KOPT-K1 (cell line): ENCODE results near the gene JUP.

ENCODE experiments used
- H3K27ac ChIP-seq: fragments of 200-600 bp; sonication (generic); 2 replicates; pipeline ENCODE4 v1.5.1; 2016; ENCODE audit warnings: antibody characterized with exemption, mild to moderate bottlenecking, low read depth, low read length; ENCODE audit not compliant: poor library complexity, severe bottlenecking
- H3K36me3 ChIP-seq: fragments of 200-600 bp; sonication (generic); 2 replicates; pipeline ENCODE4 v1.5.1; 2017; ENCODE audit warnings: antibody characterized with exemption, mild to moderate bottlenecking, low read length, moderate library complexity; ENCODE audit not compliant: insufficient read depth
- H3K9me3 ChIP-seq: fragments of 200-600 bp; sonication (generic); 2 replicates; pipeline ENCODE4 v1.5.1; 2017; ENCODE audit warnings: antibody characterized with exemption, low read length, mild to moderate bottlenecking; ENCODE audit not compliant: insufficient read depth, poor library complexity, severe bottlenecking

The JUP gene

DNA sequence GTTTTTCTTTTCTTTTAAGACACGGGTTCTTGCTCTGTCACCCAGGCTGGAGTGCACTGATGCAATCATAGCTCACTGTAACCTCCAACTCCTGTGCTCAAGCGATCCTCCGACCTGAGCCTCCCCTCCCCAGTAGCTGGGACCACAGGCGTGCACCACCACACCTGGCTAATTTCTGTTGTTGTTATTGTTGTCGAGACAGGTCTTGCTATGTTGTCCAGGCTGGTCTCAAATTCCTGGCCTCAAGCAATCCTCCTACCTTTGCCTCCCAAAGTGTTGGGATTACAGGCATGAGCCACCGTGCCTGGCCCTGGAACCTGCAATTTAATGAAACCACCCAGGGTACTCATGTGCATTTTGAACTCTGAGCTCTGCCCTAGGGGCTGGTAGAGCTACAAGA, 24.1 kb downstream of the JUP start:
- no peaks in the 10 kb centered on the region for H3K36me3 ChIP-seq
- no peak overlapping the region for H3K27ac ChIP-seq
- H3K9me3 ChIP-seq: no peaks in the 10 kb centered on the region

DNA sequence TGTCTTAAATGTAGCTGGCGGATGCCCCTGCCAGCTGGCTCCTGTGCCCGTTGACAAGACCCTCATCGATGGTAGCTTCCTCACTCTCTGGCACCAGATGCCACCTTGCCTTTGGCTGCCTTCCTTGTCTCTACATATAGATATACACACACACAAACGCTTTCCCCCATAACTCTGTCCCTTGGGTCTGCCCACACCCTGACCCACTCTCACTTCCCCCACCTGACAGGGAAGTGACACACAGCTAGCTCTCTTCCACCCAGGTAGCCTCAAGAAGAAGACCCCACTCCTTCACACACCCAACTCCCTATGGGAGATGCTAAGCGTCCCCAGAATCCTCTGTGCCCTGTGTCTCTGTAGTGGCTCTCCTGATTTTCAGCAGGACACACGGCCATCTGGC, 25.6 kb downstream of the JUP start:
- no peak overlapping the region for H3K27ac ChIP-seq
- no peaks in the 10 kb centered on the region for H3K36me3 ChIP-seq
- no peaks in the 10 kb centered on the region for H3K9me3 ChIP-seq

DNA sequence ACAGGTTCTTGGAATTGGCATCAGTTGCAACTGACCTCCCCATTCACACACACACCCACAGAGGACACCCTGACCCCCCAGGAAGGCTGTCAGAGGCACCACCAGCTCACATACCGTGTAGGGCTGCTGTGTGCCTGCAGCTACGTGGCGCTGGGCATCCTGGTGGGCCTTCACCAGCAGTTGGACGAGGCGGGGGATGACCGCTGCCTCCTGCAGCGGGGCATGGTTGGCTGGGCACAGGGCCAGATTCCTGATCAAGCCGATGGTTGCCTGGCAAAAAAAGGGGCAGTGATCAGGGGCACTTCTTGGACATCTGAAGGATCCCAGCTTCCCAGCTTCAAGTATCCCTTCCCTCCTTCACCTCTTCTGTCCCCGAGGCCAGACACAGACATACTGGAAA, 27.9 kb downstream of the JUP start:
- H3K27ac ChIP-seq: no peak overlapping the region
- H3K36me3 ChIP-seq: no peaks in the 10 kb centered on the region
- no peaks in the 10 kb centered on the region for H3K9me3 ChIP-seq

DNA sequence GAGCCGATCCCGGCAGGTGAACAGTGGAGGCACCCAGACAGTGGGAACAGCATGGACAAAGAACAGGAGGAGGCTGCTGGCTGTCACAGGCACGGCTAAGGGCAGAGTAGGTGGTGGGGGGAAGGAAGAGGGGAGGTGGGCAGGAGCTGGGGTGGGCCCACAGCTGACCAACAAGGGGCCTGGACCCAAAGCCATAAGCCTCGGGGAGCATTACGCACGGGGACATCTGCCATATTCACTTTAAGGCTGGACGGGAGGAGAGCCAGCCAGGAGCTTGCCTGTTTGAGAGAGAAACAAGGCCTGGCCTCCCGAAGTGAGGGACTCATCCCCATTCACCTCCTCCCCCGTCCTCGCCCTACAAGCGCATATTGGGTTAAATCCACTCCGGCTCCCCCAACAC, 32.4 kb downstream of the JUP start:
- no peak overlapping the region for H3K27ac ChIP-seq
- H3K9me3 ChIP-seq: no peaks in the 10 kb centered on the region
- H3K36me3 ChIP-seq: no peaks in the 10 kb centered on the region

DNA sequence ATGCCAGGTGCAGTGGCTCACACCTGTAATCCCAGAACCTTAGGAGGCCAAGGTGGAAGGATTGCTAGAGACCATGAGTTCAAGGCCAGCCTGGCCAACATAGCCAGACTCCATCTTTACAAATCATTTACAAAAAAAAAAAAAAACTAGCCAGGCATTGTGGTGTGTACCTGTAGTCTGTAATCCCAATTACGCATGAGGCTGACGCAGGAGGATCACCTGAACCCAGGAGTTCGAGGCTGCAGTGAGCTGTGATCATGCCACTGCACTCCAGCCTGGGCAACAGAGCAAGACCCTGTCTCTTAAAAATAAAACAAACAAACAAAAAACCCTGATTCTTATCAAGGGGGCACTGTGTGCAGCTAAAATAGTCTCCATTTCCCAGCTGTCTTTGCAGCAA, 35.2 kb downstream of the JUP start:
- Histone ChIP-seq H3K27ac (no peak overlapping the region), H3K9me3 (no peaks in the 10 kb centered on the region)

DNA sequence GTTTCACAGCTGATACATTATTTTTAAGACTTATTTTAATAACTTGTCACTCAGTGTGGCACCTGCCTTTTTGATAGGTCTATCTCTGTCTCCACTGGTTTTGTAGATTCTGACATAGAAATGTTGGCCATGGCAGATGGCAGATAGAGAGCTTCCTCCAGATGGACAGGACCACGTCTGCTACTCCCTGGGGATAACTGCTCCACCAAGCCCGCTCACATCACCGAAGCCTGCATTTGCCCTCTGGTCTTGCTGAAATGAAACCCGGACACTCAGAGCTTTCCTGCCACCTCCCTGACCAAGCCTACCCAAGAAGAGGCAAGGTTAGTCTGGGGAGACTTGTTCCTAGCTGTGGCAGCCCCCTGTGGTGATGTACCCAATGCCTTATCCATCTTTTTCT, 35.6 kb downstream of the JUP start:
- Histone ChIP-seq H3K27ac (no peak overlapping the region), H3K9me3 (no peaks in the 10 kb centered on the region), H3K36me3 (no peaks in the 10 kb centered on the region)

More for the DNA sequence above, 35.2 kb downstream of the JUP start:
- no peaks in the 10 kb centered on the region for H3K36me3 ChIP-seq

DNA sequence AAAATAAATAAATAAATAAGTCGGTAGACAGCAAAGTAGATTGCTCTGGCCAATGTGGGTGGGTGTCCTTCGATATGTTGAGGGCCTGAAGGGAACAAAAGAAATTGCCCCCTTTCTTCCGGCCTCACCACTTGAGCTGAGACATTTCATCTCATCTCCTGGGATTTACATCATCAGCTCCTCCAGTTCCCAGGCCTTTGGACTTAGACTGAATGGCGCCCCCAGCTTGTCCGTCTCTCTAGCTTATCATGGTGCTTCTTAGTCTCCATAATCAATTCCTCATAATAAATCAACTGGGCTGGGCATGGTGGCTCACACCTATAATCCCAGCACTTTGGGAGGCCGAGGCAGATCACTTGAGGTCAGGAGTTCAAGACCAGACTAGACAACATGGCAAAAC, 38.2 kb downstream of the JUP start:
- no peak overlapping the region for H3K27ac ChIP-seq

DNA sequence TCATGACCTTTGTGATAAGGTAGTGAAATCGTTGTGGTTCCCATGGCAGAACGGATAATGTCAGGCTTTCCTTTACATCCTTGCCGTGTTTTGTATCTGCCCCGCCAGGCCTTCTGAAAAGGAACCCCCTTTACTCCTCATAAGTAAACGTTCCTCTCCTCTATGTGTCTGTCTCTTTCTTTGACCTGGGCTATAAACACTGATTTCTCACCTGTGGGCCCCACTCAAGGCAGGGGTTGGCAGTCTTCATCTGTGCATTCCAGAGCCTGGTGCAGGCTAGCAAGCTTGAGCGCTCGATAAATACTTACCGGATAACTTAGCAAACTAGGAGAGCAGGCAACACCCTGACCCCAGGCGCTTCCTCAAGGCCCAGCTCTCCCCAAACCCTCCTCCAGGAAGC, 44.8 kb downstream of the JUP start:
- Histone ChIP-seq H3K9me3 (no peaks in the 10 kb centered on the region), H3K36me3 (no peaks in the 10 kb centered on the region), H3K27ac (no peak overlapping the region)

More for the DNA sequence above, 38.2 kb downstream of the JUP start:
- no peaks in the 10 kb centered on the region for H3K9me3 ChIP-seq
- no peaks in the 10 kb centered on the region for H3K36me3 ChIP-seq

DNA sequence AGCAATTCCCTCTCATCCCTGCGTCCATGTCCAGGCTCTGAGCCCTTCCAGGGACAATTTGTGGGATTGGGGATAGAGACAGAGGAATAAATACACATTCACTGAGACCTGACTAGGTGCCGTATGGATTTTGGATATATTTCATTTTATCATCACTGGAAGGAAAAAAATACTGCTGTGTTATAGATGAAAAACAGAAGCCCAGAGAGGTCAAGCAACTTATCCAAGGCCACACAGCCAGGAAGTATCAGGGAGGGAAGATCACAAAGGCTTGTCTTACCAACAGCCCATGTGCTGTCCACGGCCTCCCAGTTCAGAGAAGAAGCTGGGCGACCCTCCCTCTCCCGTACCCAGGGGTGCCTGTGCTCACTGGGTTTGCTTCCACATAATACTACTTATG, 46.0 kb downstream of the JUP start:
- H3K27ac ChIP-seq: no peak overlapping the region
- H3K36me3 ChIP-seq: no peaks in the 10 kb centered on the region
- no peaks in the 10 kb centered on the region for H3K9me3 ChIP-seq

DNA sequence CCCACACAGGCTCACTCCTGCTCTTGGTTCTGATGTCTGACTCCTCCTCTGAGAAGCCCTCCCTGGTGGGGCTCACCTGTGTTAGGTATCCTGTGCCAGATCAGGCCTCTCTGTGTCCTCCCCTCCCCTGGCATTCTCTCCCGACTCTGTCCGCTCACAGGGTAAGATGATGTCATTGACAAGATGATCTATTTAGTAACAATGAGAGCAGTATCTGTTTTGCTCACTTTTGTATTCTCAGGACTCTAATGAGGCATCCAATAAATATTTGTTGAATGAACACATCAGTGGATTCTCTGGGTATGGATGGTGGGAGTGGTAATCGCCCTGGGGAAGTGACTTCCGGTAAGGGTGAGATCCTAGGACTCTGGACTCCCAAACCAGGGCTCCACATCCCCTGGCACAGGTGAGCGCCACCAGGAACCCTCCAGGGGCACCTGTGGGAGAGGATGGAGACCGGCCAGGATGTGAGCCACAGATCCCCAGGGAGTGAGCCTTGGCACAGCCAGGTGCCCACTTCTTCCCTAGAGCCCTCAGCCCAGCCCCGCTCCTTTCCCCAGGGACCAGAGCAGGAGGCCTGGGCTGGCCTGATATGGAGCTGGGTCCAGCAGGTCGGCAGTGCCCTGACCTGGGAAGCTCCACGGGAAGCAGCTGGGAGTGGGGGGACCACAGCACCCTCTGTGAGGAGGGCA, 46.7 kb downstream of the JUP start:
- no peaks in the 10 kb centered on the region for H3K36me3 ChIP-seq
- no peaks in the 10 kb centered on the region for H3K9me3 ChIP-seq
- H3K27ac ChIP-seq: no peak overlapping the region

DNA sequence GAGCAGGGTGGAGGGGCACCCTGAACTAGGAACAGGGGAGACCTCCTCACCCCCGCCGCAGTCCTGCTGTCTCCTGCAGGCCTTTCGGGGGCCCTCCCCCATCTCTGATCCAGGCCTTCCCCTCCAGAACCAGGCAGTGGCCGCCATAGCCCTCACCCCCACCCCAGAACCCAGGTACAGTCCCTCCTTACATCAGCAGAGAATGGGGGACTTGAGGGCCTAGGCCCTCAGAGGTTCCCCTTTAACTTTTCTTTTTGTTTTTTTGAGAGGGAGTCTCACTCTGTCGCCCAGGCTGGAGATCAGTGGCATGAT, 47.8 kb downstream of the JUP start:
- Histone ChIP-seq H3K9me3 (no peaks in the 10 kb centered on the region), H3K27ac (no peak overlapping the region), H3K36me3 (no peaks in the 10 kb centered on the region)

DNA sequence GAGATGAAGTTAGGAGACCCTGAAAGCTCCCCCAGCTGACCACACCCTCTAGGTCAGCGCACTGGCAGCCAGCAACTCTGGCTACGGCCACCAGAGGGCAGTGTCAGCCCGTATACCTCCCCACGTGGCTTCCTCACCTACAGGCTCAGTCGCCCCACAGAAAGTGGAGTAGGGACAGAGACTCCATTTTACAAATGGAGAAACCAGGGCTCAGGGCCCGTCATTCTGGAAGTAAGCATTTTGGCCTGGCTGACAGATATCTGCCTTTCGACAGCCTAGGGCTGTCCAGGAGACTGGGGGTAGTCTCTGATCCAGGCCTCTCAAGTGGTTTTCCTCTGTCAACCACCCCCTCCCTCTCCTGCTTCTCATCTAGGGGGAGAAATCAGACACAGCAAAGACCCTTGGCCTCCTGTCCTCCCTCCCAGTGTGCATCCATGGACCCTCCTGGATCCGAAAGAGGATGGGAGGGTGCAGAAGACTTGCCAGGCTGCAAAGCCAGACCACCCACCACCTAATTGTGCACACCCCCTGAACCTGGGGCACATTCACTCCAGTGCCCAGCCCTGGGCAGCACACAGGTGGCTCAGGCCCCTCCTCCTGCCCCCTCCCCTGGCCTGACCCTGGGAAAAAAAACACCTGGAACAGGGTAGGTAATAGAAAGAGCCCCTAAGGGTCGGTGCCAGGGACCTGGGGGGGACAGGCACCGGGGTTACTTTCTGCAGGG, 48.3 kb downstream of the JUP start:
- no peaks in the 10 kb centered on the region for H3K36me3 ChIP-seq
- no peaks in the 10 kb centered on the region for H3K9me3 ChIP-seq
- H3K27ac ChIP-seq: peak overlapping the region; percentile 21

DNA sequence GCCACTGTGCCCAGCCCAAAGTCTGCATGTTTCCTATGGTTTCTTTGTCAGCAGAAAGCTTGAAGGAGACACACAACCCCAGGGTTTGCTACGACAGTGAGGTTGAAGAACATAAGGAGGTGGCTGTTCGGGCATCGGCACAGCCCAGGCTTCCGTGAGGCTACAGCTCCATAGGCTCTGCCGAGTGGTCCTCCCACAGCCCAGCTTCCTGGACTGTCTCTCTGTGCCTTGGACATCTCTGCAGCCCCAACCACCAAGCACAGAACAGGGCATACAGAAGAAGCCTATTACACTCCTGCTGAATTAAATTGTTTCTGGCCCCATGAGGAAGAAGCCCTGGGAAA, 48.9 kb downstream of the JUP start:
- no peak overlapping the region for H3K27ac ChIP-seq

DNA sequence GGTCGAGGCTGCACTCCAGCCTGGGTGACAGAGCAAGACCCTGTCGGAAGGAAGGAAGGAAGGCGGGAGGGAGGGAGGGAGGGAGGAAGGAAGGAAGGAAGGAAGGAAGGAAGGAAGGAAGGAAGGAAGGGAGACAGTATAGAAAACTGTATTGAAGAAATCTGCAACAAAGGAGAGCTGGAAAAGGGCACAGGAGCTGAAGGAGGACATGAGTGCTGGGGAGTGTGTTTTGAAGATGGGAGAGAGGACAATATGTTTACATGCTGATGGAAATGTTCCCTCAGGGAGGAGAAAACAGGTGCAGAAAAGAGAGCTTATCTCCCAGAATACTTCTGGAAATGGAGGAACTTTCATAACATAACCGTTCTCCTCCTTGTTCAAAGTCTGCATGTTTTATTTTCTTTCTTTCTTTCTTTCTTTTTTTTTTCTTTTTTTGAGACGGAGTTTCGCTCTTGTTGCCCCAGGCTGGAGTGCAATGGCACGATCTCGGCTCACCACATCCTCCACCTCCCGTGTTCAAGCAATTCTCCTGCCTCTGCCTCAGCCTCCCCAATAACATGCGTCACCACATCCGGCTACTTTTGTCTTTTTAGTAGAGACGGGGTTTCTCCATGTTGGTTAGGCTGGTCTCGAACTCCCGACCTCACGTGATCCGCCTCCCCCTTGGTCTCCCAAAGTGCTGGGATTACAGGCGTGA, 49.4 kb downstream of the JUP start:
- Histone ChIP-seq H3K36me3 (no peaks in the 10 kb centered on the region), H3K9me3 (no peaks in the 10 kb centered on the region), H3K27ac (no peak overlapping the region)

More for the DNA sequence above, 48.9 kb downstream of the JUP start:
- Histone ChIP-seq H3K36me3 (no peaks in the 10 kb centered on the region), H3K9me3 (no peaks in the 10 kb centered on the region)

DNA sequence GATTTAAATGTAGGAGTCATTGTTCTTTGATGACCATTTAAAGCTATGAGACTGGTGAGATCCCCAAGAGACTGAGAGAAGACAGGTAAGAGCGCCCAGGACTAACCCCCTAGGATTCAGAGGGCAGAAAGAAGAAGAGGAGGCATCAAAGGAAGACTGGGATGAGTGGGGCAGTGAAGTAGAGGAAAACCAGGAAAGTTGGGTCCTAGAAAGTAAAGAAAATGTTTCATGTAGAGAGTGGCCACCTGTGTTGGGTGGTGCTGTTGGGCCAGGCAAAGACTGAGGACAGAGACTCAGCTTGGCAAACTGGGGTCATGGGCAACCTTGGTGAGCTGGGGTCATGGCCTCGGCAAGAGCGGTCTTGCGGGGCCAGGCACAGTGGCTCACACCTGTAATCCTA, 50.8 kb downstream of the JUP start:
- Histone ChIP-seq H3K27ac (no peak overlapping the region), H3K36me3 (no peaks in the 10 kb centered on the region), H3K9me3 (no peaks in the 10 kb centered on the region)

DNA sequence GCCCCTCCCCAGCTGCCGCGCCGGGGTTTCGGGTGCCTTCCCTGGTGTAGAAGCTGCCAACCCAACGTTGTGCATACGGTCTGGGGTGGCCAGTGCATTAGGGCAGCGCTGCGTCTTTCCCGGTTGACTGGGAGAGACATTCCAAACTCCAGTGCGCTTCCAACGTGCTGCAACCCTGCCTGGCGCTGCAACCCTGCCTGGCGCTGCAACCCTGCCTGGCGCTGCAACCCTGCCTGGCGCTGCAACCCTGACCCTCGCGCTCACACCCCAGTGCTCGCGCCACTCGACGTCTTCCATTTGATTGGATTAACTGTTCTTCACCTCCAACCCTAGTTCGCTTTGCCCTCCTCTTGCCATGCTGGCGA, 51.6 kb downstream of the JUP start:
- no peak overlapping the region for H3K27ac ChIP-seq
- H3K9me3 ChIP-seq: no peaks in the 10 kb centered on the region
- no peaks in the 10 kb centered on the region for H3K36me3 ChIP-seq
